Subcutaneous adipose tissue (tissue), 4 donors: Measurements from ENCODE around the gene SLC44A1. TPM values are rescaled to one million over a fixed set of nuclear protein-coding genes. Genes with fewer than 3 reads are reported as not detected.

ENCODE experiments used
- total RNA-seq, 4 donors: library from RNA; depleted of rRNA; stranded (reverse); fragments of >200 nt; gene quantifications; one replicate each; pipeline ENCODE4 v1.1.0, GENCODE V29; 2016
- TF ChIP-seq, protein P1 (sequence below): fragments of 450-650 bp; IDR thresholded peaks from one replicate; pipeline ENCODE4 v1.5.1; 2016; ENCODE audit warnings: low read depth, mild to moderate bottlenecking, control low read depth, antibody characterized with exemption, moderate library complexity

Gene SLC44A1
- total RNA-seq, 4 donors from 2014 or later, result 48.2 to 85.5 (median 53.4) TPM

DNA sequence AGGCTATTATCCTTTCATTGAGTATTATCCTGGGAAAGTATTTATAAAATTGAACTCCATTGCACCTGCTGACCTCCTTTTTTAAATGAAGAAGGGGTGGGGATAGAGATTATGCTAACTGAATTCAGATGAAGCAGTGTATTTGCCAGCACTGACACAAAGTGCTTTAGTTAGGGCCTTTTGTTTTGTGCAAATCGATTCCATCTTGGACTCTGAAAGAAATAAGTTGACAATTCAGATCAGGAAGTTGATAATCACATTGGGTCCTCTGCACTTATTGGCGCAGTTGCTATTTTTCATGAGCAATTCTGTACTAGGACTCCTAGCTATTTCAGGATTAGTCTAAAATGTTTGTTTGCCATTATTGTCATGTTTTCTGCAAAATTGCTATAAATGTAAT lies 101.8 kb downstream of the SLC44A1 start:
- TF ChIP-seq, protein P1, sequence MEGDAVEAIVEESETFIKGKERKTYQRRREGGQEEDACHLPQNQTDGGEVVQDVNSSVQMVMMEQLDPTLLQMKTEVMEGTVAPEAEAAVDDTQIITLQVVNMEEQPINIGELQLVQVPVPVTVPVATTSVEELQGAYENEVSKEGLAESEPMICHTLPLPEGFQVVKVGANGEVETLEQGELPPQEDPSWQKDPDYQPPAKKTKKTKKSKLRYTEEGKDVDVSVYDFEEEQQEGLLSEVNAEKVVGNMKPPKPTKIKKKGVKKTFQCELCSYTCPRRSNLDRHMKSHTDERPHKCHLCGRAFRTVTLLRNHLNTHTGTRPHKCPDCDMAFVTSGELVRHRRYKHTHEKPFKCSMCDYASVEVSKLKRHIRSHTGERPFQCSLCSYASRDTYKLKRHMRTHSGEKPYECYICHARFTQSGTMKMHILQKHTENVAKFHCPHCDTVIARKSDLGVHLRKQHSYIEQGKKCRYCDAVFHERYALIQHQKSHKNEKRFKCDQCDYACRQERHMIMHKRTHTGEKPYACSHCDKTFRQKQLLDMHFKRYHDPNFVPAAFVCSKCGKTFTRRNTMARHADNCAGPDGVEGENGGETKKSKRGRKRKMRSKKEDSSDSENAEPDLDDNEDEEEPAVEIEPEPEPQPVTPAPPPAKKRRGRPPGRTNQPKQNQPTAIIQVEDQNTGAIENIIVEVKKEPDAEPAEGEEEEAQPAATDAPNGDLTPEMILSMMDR, result no peak

DNA sequence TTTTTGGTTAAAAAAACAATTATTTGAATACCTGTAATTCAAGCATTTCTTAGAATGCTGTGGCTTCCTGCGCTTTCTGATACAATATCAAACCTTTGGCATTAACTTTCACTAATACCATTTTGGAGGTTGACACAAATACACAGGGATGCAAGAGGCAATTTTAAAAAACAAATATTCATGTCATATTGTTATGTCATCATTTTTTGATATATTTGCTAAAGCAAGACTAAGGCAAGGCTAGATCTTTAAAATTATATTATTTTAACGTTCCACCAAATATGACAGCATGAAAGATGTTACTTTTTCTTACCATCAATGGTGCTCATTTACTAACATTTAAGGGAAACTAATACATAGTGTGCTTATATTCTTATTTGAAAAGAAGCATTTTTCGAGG lies 110.0 kb downstream of the SLC44A1 start:
- TF ChIP-seq, protein P1, result no peak

DNA sequence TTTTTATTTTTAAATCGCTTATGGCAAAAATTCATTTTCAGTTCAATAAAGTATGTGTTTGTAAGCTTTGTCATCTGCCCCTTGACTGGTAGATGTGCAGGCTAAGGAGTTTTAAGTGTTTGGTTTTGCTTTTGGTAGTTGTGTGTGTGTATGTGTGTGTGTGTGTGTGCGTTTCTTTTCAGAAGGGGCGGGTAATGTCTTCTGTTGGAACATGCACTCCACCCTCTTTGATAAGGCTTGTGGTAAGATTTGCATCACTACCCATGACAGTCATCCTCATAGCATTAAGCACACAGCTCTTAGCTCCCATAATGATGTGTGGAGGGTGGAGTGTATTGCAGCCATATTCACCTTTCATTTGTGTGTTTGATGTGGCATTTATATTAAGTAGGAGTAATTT lies 111.3 kb downstream of the SLC44A1 start:
- TF ChIP-seq, protein P1, result no peak

DNA sequence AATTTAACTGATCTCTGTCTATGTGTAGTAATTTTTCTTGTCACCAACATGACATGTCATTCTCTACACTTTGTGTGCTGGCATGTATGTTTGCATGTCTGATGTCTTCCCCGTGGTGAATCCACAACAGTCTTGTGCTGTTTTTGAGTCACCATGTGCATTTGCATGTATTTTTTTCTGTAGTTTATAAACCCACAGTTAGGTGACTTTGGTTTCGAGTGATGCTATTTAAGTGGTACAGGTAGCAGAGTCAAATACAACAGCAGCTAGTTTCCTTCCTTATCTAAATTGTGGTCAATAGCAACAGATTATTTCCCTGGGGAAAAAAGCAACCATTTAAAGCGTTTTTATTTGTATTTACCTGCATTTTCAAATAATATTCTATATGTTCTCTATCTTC lies 113.5 kb downstream of the SLC44A1 start:
- TF ChIP-seq, protein P1, result no peak

DNA sequence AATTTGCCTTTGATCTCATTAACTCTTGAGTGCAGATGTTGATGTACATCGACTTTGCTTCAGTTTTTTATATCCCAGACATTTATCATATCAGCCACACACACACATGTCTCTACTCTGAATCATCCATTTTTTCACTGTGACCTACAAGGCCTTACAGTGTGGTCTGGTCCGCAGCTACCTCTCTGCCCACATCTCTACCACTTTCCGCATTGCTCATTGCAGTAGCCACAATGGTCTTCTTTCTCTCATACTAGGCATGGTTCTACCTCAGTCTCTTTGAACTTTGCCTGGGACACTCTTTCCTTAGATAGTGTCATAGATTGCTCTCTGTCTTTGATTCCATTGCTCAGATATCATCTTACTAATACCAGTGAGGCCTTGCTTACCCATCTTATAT lies 115.4 kb downstream of the SLC44A1 start:
- TF ChIP-seq, protein P1, result no peak

DNA sequence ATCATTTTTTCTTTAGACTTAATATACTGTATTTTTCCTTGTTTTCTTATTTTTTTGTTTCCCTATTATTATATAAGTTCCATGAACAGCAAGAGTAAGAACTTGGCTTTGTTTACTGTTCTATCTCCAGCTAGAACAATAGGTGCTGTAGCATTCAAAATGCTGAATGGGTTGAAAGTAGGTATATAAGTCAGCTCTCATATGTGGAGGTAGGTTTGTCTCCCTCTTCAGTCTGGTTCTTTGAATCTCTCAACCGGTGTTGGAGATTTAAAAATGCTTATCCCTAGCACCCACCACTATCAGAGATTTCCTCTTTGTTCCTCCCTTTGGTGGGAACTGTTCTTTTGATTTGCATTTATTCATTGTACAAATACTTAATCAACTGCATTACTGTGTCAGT lies 115.9 kb downstream of the SLC44A1 start:
- TF ChIP-seq, protein P1, result no peak

DNA sequence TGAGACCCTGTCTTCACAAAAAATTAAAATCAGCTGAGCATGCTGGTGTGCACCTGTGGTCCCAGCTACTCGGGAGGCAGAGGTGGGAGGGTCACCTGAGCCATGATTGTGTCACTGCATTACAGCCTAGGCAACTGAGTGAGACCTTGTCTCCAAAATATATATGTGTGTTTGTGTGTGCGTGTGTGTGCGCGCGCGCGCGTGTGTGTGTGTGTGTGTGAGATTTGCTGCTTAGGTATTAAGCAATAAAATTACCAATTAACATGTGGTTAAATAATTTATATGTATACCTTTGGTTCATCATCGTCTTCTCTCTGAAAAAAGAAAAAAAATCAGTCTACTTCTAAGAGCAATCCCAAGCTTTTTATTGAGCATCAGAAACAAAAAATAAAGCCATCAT lies 117.4 kb downstream of the SLC44A1 start:
- TF ChIP-seq, protein P1, result no peak
